Mesothelial cell of epicardium (in vitro differentiated cells): Measurements from ENCODE around the gene THUMPD3. TPM values are rescaled to one million over a fixed set of nuclear protein-coding genes. Genes with fewer than 3 reads are reported as not detected.

Experiments
- DNase-seq, 2 experiments: peaks; one replicate each; pipeline ENCODE4 v3.0.0; 2021; ENCODE audit warnings: low spot score in 2 of 2; ENCODE audit not compliant: unreplicated experiment in 2 of 2
- H3K27ac Mint-ChIP-seq: 2 replicates; pipeline ENCODE4 v1.8.0; 2021; ENCODE audit warnings: mixed read lengths
- H3K27me3 Mint-ChIP-seq: 2 replicates; pipeline ENCODE4 v1.8.0; 2021; ENCODE audit warnings: low read depth, mixed read lengths
- H3K36me3 Mint-ChIP-seq: 2 replicates; pipeline ENCODE4 v1.8.0; 2021; ENCODE audit warnings: mixed read lengths
- H3K4me1 Mint-ChIP-seq: 2 replicates; pipeline ENCODE4 v1.8.0; 2021; ENCODE audit warnings: mixed read lengths
- H3K4me3 Mint-ChIP-seq: 2 replicates; pipeline ENCODE4 v1.8.0; 2021; ENCODE audit warnings: mild to moderate bottlenecking, moderate library complexity, mixed read lengths
- H3K9me3 Mint-ChIP-seq: 2 replicates; pipeline ENCODE4 v1.8.0; 2021; ENCODE audit warnings: mixed read lengths
- CTCF ChIP-seq: fragments of 200-600 bp; sonication (generic); IDR thresholded peaks from one replicate; pipeline ENCODE4 v1.5.0; 2021; ENCODE audit warnings: antibody characterized with exemption; ENCODE audit not compliant: unreplicated experiment
- total RNA-seq: library from RNA; stranded (reverse); gene quantifications from 3 replicates; pipeline ENCODE4 v1.2.1, GENCODE V29; 2021

THUMPD3 gene
- total RNA-seq, 1 donor from 2014 or later = 62.1 TPM

- no peak overlapping the region for H3K4me3 Mint-ChIP-seq
- no peaks in the 10 kb centered on the region for H3K9me3 Mint-ChIP-seq
- no peak for DNase-seq
- TF ChIP-seq CTCF = no peak
- peaks cover 32% of the 10 kb centered on the region for H3K36me3 Mint-ChIP-seq
- H3K27me3 Mint-ChIP-seq = no peaks in the 10 kb centered on the region
- H3K4me1 Mint-ChIP-seq = no peaks in the 10 kb centered on the region
- peak overlapping the region; percentile 73 for H3K27ac Mint-ChIP-seq
Observed at GRCh38 chr3:9384141-9384828, 21.4 kb downstream of the THUMPD3 start.

- no peak for TF ChIP-seq CTCF
- no peaks in the 10 kb centered on the region for H3K9me3 Mint-ChIP-seq
- no peaks in the 10 kb centered on the region for H3K4me1 Mint-ChIP-seq
- peak overlapping the region; percentile 73 for H3K27ac Mint-ChIP-seq
- H3K27me3 Mint-ChIP-seq = no peaks in the 10 kb centered on the region
- H3K36me3 Mint-ChIP-seq = peaks cover 40% of the 10 kb centered on the region
- no peak overlapping the region for H3K4me3 Mint-ChIP-seq
- no peak for DNase-seq
Observed at GRCh38 chr3:9385187-9386077, 22.6 kb downstream of the THUMPD3 start.

- no peak for TF ChIP-seq CTCF
- Mint-ChIP-seq H3K36me3 (peaks cover 43% of the 10 kb centered on the region), H3K27me3 (no peaks in the 10 kb centered on the region), H3K4me3 (no peak overlapping the region), H3K9me3 (no peaks in the 10 kb centered on the region), H3K4me1 (no peaks in the 10 kb centered on the region), H3K27ac (peak overlapping the region; percentile 44)
- no peak for DNase-seq
Observed at GRCh38 chr3:9386078-9386459, 23.2 kb downstream of the THUMPD3 start.

- TF ChIP-seq CTCF = no peak
- no peaks in the 10 kb centered on the region for H3K27me3 Mint-ChIP-seq
- no peaks in the 10 kb centered on the region for H3K9me3 Mint-ChIP-seq
- no peak overlapping the region for H3K4me3 Mint-ChIP-seq
- peaks cover 45% of the 10 kb centered on the region for H3K36me3 Mint-ChIP-seq
- H3K27ac Mint-ChIP-seq = peak overlapping the region; percentile 58
- H3K4me1 Mint-ChIP-seq = no peaks in the 10 kb centered on the region
- no peak for DNase-seq
Observed at GRCh38 chr3:9386501-9387321, 23.9 kb downstream of the THUMPD3 start.

- Mint-ChIP-seq H3K4me3 (no peak overlapping the region), H3K27me3 (no peaks in the 10 kb centered on the region), H3K4me1 (no peaks in the 10 kb centered on the region), H3K36me3 (peaks cover 46% of the 10 kb centered on the region), H3K9me3 (no peaks in the 10 kb centered on the region), H3K27ac (peak overlapping the region; percentile 43)
- TF ChIP-seq CTCF = no peak
- DNase-seq = no peak
Observed at GRCh38 chr3:9387322-9387655, 24.4 kb downstream of the THUMPD3 start.
